HepG2 (cell line): ENCODE results near the gene FBF1. TPM values are rescaled to one million over a fixed set of nuclear protein-coding genes. Genes with fewer than 3 reads are reported as not detected.

Source experiments
- ELF3 ChIP-seq: IDR thresholded peaks from 2 replicates; pipeline ENCODE4 v1.6.1; 2016; ENCODE audit warnings: missing genetic modification reagents, missing compliant biosample characterization
- FOXA1 ChIP-seq, 2 experiments: fragments of 450-650 bp in 1 of 2; sonication (generic) in 1 of 2; formaldehyde crosslinking in 1 of 2; IDR thresholded peaks; 2 replicates each; pipeline versions ENCODE4 v1.4.0 to v1.6.1; 2016 to 2020; ENCODE audit warnings: missing genetic modification reagents in 1 of 2
- FOXC1 ChIP-seq: sonication (generic); formaldehyde crosslinking; IDR thresholded peaks from 2 replicates; pipeline ENCODE4 v1.8.0; 2022; ENCODE audit warnings: mild to moderate bottlenecking, missing genetic modification reagents, borderline replicate concordance
- FOXK2 ChIP-seq: fragments of 450-650 bp; IDR thresholded peaks from 2 replicates; pipeline ENCODE4 v1.6.1; 2016
- HOXD1 ChIP-seq: sonication (generic); formaldehyde crosslinking; IDR thresholded peaks from 2 replicates; pipeline ENCODE4 v1.5.0; 2020; ENCODE audit warnings: missing genetic modification reagents
- ISL2 ChIP-seq: sonication (generic); formaldehyde crosslinking; IDR thresholded peaks from 2 replicates; pipeline ENCODE4 v1.5.0; 2020; ENCODE audit warnings: missing genetic modification reagents
- KDM5B ChIP-seq: sonication (generic); formaldehyde crosslinking; IDR thresholded peaks from 2 replicates; pipeline ENCODE4 v1.4.0; 2020; ENCODE audit warnings: missing genetic modification reagents, mild to moderate bottlenecking, borderline replicate concordance
- MZF1 ChIP-seq: sonication (generic); formaldehyde crosslinking; IDR thresholded peaks from 2 replicates; pipeline ENCODE4 v1.8.1; 2023; ENCODE audit warnings: mild to moderate bottlenecking, missing genetic modification reagents, borderline replicate concordance
- PAX8 ChIP-seq: sonication (generic); formaldehyde crosslinking; IDR thresholded peaks from 2 replicates; pipeline ENCODE4 v1.8.0; 2022; ENCODE audit warnings: mild to moderate bottlenecking, missing genetic modification reagents, borderline replicate concordance
- POLR2G ChIP-seq: fragments of 200-400 bp; formaldehyde crosslinking; IDR thresholded peaks from 2 replicates; pipeline ENCODE4 v1.6.1; 2018; ENCODE audit warnings: mild to moderate bottlenecking, low read depth, low read length, moderate library complexity
- PRDM10 ChIP-seq: sonication (generic); formaldehyde crosslinking; IDR thresholded peaks from 2 replicates; pipeline ENCODE4 v1.4.0; 2020; ENCODE audit warnings: low read depth, missing genetic modification reagents
- RBM22 ChIP-seq: fragments of 200-400 bp; formaldehyde crosslinking; optimal IDR thresholded peaks from 2 replicates; pipeline ENCODE3; 2017; ENCODE audit warnings: mild to moderate bottlenecking, low read length, moderate library complexity
- RFXAP ChIP-seq: sonication (generic); formaldehyde crosslinking; IDR thresholded peaks from 2 replicates; pipeline ENCODE4 v1.4.0; 2020; ENCODE audit warnings: missing genetic modification reagents, borderline replicate concordance
- SETDB1 ChIP-seq: sonication (generic); formaldehyde crosslinking; IDR thresholded peaks from 2 replicates; pipeline ENCODE4 v1.5.1; 2020; ENCODE audit warnings: missing genetic modification reagents, mild to moderate bottlenecking, borderline replicate concordance
- SKI ChIP-seq: fragments of 450-650 bp; IDR thresholded peaks from one replicate; pipeline ENCODE4 v1.6.1; 2018; ENCODE audit warnings: mild to moderate bottlenecking; ENCODE audit not compliant: partially characterized antibody
- THAP11 ChIP-seq: IDR thresholded peaks from 2 replicates; pipeline ENCODE4 v1.6.1; 2016; ENCODE audit warnings: missing biosample characterization, missing genetic modification reagents
- ZMYM3 ChIP-seq: sonication (generic); formaldehyde crosslinking; IDR thresholded peaks from 2 replicates; pipeline ENCODE4 v1.5.1; 2020; ENCODE audit warnings: mild to moderate bottlenecking, missing genetic modification reagents
- ZNF18 ChIP-seq: sonication (generic); formaldehyde crosslinking; IDR thresholded peaks from 2 replicates; pipeline ENCODE4 v1.8.0; 2022; ENCODE audit warnings: mild to moderate bottlenecking, missing genetic modification reagents; ENCODE audit not compliant: insufficient replicate concordance
- ZNF317 ChIP-seq: sonication (generic); formaldehyde crosslinking; IDR thresholded peaks from 2 replicates; pipeline ENCODE4 v1.5.0; 2020; ENCODE audit warnings: mild to moderate bottlenecking, missing genetic modification reagents
- ZNF382 ChIP-seq: sonication (generic); formaldehyde crosslinking; IDR thresholded peaks from 2 replicates; pipeline ENCODE4 v1.5.0; 2020; ENCODE audit warnings: missing genetic modification reagents, mild to moderate bottlenecking, borderline replicate concordance
- ZNF460 ChIP-seq: sonication (generic); formaldehyde crosslinking; IDR thresholded peaks from 2 replicates; pipeline ENCODE4 v1.5.1; 2020; ENCODE audit warnings: missing genetic modification reagents, mild to moderate bottlenecking, borderline replicate concordance
- ZNF678 ChIP-seq: sonication (generic); formaldehyde crosslinking; IDR thresholded peaks from 2 replicates; pipeline ENCODE4 v1.4.0; 2020; ENCODE audit warnings: mild to moderate bottlenecking, missing genetic modification reagents
- ZNF781 ChIP-seq: sonication (generic); formaldehyde crosslinking; IDR thresholded peaks from 2 replicates; pipeline ENCODE4 v1.5.1; 2020; ENCODE audit warnings: borderline replicate concordance, mild to moderate bottlenecking, missing genetic modification reagents; ENCODE audit errors: not compliant biosample characterization
- ZSCAN30 ChIP-seq: sonication (generic); formaldehyde crosslinking; IDR thresholded peaks from 2 replicates; pipeline ENCODE4 v1.5.0; 2020; ENCODE audit warnings: mild to moderate bottlenecking, missing genetic modification reagents
- polyA plus RNA-seq, 8 experiments: library from polyadenylated mRNA; depleted of rRNA in 3 of 8; stranded (reverse) in 7 of 8; unstranded in 1 of 8; fragments of >200 nt; fragmentation: Illumina TruSeq in 4 of 8; extraction: Trizol in 4 of 8; gene quantifications; 2 replicates each; pipeline versions ENCODE4 v1.2.1 to v1.2.3, GENCODE V29; 2011 to 2016; ENCODE audit warnings: low read depth in 4 of 8, missing spikeins in 1 of 8, mixed read lengths in 1 of 8; ENCODE audit not compliant: insufficient read depth in 1 of 8
- total RNA-seq, 5 experiments: library from RNA; depleted of rRNA; stranded (reverse); fragments of >200 nt; fragmentation: Illumina TruSeq; extraction: Trizol; gene quantifications; 2 replicates each; pipeline ENCODE4 v1.2.3, GENCODE V29; 2016; ENCODE audit warnings: low read depth in 1 of 5
- TF ChIP-seq, protein P1 (sequence below): sonication (generic); formaldehyde crosslinking; IDR thresholded peaks from 2 replicates; pipeline ENCODE4 v1.8.1; 2023; ENCODE audit warnings: missing genetic modification reagents, mild to moderate bottlenecking, borderline replicate concordance

Gene FBF1
- total and polyA plus RNA-seq, 2 of the 13 experiments (the other 11 are each of a cell fraction or from before 2014, with no cell fraction given): 2.4 to 8.1 TPM

- TF ChIP-seq ZNF317 (CRISPR knock-in tag) (no peak), MZF1 (CRISPR knock-in tag) (no peak), KDM5B (CRISPR knock-in tag) (peak; percentile 89), SKI (no peak), SETDB1 (CRISPR knock-in tag) (no peak), FOXC1 (CRISPR knock-in tag) (no peak; the same call in 1 of the 2 replicates), PAX8 (CRISPR knock-in tag) (peak; percentile 88; the same call in 1 of the 2 replicates), ZNF781 (no peak), ZNF382 (CRISPR knock-in tag) (no peak), POLR2G (no peak; the same call in 1 of the 2 replicates), ZSCAN30 (no peak; the same call in 1 of the 2 replicates), THAP11 (peak; percentile 27; the same call in 1 of the 2 replicates), RFXAP (CRISPR knock-in tag) (peak; percentile 17; the same call in 1 of the 2 replicates), ISL2 (CRISPR knock-in tag) (no peak), FOXK2 (no peak), ZNF460 (CRISPR knock-in tag) (no peak), HOXD1 (CRISPR knock-in tag) (peak; percentile 66; the same call in 1 of the 2 replicates), ELF3 (CRISPR knock-in tag) (0 out of 2 replicates have a peak, but pooled peaks have one; percentile 2), ZNF678 (CRISPR knock-in tag) (no peak), RBM22 (no peak), ZMYM3 (CRISPR knock-in tag) (no peak), ZNF18 (CRISPR knock-in tag) (peak; percentile 88), FOXA1 (IDR thresholded peaks at IDR 0.05) (no peak), FOXA1 (CRISPR knock-in tag; IDR thresholded peaks at IDR 0.05) (peak; percentile 26), PRDM10 (CRISPR knock-in tag) (no peak; the same call in 1 of the 2 replicates)
- TF ChIP-seq, protein P1, sequence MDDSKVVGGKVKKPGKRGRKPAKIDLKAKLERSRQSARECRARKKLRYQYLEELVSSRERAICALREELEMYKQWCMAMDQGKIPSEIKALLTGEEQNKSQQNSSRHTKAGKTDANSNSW (CRISPR knock-in tag): no peak; the same call in 1 of the 2 replicates
Observed at GRCh38 chr17:75877752-75878173, 63.1 kb downstream of the FBF1 start (continued).
